GM19397 (cell line): ENCODE results near the gene FADS3.
"Not testable (repeated sequence)": the region's sequence is repeated elsewhere in the genome, so short reads cannot be mapped to it uniquely, and the experiment has no call there.

ENCODE experiments used
- ATAC-seq: cut with Tn5 transposase; IDR thresholded peaks from one replicate; pipeline ENCODE4 v1.9.1; 2021; ENCODE audit warnings: mild to moderate bottlenecking, moderate library complexity; ENCODE audit not compliant: unreplicated experiment

The FADS3 gene

DNA sequence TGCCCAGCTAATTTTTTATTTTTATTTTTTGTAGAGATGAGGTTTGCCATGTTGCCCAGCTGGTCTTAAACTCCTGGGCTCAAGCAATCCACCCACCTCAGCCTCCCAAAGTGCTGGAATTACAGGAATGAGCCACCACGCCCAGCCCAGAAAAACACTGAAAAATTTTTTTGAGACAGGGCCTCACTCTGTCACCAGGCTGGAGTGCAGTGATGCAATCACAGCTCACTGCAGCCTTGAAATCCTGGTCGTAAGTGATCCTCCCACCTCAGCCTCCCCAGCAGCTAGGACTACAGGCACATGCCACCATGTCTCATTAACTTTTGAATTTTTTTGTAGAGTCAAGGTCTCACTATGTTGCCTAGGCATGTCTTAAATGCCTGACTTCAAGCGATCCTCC is 9.1 kb downstream of the FADS3 start:
- ATAC-seq, result not testable (repeated sequence)

DNA sequence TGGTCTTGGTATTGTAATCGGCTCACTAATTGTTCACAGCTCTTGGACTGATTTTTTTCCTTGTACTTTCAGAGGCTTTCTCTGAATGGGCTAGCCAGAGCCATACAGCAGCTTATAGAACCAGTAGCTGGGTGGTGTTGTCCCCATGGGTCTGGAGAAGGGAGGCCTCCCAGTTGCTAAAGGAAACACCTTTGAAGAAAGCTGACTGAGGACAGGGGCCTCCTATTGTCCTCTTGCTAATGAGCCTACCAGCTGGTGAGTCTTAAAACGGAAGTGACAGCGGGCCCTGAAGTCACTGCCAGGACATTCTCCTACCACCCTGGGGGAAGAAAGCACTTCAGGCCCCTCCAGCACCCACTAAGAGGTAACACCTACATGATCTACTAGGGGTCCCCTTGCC is 9.9 kb downstream of the FADS3 start:
- ATAC-seq, result no peak

DNA sequence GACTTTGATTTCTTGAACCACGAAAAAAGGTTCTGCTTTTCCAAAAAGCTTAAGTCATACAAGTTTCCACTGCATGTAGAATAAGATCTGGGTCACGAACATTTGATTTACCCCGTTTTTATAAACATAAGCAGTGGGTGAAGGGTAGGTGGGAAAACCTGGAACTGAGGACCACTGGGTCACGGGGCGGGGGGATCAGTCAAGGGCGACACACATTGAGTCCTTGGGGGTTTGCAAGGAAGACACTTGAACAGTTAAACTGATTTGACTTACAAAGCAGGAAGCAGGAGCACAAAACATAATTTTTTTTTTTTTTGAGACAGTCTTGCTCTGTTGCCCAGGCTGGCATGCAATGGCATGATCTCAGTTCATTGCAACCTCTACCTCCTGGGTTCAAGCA is 10.9 kb downstream of the FADS3 start:
- ATAC-seq, result no peak

- ATAC-seq, result no peak
These were observed 11.3 kb downstream of the FADS3 start for GRCh38 chr11:61880031-61880430.

DNA sequence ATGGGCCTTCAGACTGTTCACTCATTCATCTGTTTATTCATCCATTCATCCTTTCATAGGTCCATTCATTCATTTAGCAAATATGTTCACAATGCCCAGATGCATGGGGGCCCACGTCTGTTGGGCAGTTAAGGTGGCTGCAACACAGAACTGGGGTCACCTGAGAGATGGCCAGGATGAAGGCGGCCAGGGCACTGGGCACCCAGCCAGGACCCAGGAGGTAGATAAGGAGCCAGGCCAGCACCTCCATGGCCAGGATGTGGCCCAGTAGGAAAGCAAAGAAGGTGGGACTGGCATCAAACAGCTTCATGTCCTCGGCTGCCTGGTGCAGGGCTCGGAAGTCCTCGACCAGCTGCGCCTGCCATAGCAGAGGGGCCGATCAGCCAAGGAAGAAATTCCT is 12.2 kb downstream of the FADS3 start:
- ATAC-seq, result no peak

- ATAC-seq, result no peak
These were observed 15.6 kb downstream of the FADS3 start for GRCh38 chr11:61875698-61876097.

- no peak for ATAC-seq
These were observed 16.5 kb downstream of the FADS3 start for GRCh38 chr11:61874853-61875252.

GRCh38 chr11:61874377-61874809 is 17.0 kb downstream of the FADS3 start:
- no peak for ATAC-seq

DNA sequence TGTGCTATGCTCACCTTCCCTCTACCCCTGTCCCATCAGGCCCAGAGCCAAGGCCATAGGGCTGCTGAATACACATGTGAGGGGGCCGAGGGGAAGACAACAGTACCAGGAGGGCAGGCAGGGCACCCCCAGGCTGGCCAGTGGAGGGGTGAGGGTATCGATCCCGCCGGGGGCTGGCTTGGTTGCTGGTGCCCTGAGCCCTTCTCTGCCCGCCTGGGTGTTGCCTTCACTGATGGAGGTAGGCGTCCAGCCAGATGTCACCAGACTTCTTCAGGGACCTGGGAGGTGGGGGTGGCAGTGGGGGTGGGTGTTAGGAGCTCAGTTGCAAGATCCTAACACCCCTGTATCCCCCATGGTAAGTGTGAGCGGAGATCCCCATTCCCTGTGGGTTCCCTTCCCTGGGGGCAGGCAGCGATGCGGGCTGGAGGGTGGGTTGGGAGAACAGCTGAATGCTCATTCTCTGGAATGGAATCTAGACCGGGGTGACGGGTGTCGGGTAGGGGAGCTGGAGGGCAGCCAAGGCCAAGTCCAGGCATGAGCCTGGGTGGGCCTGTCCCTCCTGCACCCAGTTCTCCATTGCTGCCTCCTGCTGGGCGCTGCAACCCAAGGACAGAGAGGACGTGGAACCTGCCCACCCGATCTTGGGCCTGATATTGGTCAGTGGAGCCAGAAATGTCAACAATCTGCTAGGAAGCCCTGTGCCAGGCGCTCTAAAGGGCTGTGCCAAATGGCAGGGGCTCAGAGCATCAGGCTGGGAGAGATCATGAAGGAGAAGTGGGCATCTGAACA is 17.6 kb downstream of the FADS3 start:
- ATAC-seq, result no peak

DNA sequence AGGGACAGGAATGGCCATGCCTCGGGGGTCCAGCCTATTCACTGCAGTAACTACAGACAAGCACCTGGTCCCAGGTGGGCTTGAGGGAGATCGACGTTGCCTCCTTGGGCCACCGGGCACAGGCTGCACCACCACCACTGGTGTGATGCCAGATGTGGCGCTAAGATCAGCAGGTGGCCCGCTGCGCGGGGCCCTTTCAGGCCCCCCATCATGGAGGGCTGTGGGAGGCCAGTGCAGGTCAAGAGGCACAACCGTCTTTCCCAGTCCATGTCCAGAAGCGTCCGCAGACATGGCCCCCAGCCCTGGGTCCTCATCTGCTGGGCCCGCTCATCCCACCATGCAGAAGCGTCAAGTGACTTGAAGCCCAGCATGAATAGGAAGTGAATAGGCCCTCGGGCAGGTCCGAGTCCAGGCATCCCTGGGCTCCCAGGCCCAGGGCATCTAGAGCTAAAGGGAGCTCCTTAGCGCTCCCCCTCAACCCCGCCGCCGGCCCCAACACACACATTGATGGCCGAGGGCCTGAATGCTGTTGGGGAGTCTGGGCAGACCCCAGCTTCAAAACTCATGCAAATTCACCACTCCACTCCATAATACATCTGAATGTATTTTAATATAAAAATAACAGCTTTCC is 18.3 kb downstream of the FADS3 start:
- ATAC-seq, result no peak

GRCh38 chr11:61871158-61871597 is 20.2 kb downstream of the FADS3 start:
- ATAC-seq, result peak; percentile 68

DNA sequence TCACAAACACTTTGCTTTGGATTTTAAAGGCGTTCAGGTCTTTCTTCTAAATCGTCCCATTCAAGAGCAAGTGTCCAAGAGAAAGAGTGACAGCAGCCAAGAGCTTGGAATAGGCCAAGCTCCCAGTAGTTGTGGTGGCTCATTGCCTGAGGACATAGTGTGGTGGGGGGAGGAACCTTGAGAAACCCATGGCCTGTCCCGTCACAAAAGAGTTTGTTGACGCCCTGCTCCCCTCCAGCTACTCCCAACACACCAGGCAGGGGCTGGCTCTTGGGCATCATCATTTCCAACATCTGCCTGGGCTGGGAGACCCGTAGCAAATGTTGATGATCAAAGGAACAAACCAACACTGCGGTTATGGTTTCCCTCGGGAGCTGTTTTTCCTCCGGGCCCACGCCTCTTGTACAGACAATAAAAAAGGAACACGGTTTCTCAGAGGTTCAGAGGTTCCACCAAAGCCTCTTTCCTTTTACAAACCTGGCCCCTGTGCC is 20.8 kb downstream of the FADS3 start:
- no peak for ATAC-seq

- ATAC-seq, result no peak
These were observed 21.5 kb downstream of the FADS3 start for GRCh38 chr11:61869708-61870451.

- ATAC-seq, result no peak
These were observed 22.0 kb downstream of the FADS3 start for GRCh38 chr11:61869429-61869707.

DNA sequence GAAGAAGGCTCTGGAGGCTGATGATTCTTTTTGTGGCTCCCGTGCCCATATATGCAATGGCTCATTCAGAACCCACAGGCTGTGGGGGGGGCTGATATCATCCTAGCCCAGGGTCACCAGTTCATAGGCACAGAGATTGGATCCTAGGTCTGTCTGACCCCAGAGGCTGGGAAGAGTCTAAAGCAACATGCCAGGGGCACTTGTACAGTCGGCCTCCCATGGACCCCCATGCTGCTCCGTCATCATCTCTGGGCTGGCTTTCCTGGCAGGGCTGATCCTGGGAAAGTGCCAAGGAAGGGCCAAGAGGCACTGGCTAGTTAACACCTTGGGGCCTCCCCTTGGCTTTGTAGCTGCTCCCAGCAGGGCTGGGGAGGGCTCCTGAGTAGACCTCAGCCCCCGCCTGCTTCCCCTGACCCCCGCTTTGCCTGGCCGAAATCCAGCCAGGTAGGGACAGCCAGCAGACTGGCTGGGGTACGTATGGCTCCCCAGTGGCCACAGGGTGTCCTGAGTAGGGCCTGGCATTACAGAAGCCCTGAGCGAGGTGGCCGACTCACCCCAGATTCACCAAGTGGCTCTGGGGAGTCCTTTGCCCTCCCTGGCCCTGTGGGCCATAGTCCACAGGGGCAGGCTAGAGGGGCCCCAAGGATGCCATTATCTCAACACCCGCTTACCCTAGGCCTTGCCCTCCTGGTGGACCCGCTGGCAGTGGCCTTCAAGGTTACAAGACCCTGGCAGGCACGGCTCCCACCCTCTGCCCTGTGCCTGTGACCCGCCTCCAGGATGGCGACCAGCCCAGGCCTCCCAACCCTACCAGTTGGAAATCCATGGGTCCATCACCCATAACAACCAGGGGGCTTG is 22.5 kb downstream of the FADS3 start:
- ATAC-seq, result no peak

- ATAC-seq, result no peak
These were observed 24.4 kb downstream of the FADS3 start for GRCh38 chr11:61866958-61867343.

DNA sequence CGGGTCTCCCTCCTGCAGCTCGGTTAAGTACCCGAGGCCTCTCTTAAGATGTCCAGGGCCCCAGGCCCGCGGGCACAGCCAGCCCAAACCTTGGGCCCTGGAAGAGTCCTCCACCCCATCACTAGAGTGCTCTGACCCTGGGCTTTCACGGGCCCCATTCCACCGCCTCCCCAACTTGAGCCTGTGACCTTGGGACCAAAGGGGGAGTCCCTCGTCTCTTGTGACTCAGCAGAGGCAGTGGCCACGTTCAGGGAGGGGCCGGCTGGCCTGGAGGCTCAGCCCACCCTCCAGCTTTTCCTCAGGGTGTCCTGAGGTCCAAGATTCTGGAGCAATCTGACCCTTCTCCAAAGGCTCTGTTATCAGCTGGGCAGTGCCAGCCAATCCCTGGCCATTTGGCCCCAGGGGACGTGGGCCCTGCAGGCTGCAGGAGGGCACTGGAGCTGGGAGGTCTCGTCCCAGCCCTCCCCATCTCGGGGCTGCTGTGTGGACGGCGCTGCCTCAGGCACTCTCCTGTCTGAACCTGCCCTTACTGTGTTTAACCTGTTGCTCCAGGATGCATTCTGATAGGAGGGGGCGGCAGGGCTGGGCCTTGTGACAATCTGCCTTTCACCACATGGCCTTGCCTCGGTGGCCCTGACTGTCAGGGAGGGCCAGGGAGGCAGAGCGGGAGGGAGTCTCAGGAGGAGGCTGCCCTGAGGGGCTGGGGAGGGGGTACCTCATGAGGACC is 25.0 kb downstream of the FADS3 start:
- ATAC-seq, result no peak

- ATAC-seq, result no peak
These were observed 26.2 kb downstream of the FADS3 start for GRCh38 chr11:61864814-61865775.

DNA sequence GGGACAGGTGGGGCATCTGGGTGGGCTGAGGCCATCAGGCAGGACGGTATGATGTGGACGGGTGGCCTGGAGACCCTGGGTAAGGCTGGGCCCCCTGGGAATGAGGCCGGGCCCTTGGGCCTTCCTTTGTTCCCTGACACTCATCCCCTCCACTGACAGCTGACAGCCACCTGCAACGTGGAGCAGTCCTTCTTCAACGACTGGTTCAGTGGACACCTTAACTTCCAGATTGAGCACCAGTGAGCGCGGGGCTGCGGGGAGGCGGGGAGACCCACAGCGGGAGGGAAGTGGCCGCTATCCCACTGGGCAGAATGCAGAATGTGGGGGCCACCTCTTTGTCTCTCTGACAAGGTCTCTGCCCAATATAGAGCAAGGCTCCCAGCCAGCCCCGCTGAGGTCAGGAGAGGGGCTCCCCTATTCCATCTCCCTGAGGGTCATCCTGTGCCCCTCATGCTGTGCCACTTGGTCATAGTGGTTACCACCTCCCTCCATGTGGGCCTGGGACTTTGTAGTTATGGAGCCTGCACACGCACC is 27.7 kb downstream of the FADS3 start:
- no peak for ATAC-seq
